Jurkat, Clone E6-1 (cell line): ENCODE results near the gene AOX1.
"Not testable (repeated sequence)": the region's sequence is repeated elsewhere in the genome, so short reads cannot be mapped to it uniquely, and the experiment has no call there.

ENCODE experiments used
- DNase-seq: peaks from one replicate; pipeline ENCODE4 v3.0.0-alpha.2; 2011; ENCODE audit warnings: low read depth, low spot score
- H3K4me3 ChIP-seq: 2 replicates; pipeline ENCODE4 v1.5.1; 2011; ENCODE audit warnings: mild to moderate bottlenecking, low read length, control low read depth, moderate library complexity

The AOX1 gene

DNA sequence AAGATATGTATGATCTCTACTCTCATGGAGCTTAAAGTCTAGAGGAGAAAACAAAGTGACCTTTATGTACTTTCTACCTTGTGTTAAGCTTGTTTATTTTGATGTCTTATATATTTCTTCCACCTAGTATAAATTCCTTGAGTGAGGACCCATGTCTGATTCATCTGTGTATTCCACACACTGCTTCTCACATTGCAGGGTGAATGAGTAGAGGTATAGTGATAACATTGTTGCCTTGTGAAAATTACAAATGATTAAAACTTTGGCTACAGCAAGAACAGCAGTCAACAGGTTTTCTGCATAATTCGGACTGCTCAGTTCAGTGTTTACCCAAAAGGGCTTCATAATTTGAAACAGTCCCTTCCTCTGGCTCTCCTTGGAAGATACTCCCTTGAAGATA lies 36.3 kb downstream of the AOX1 start:
- H3K4me3 ChIP-seq = no peak overlapping the region
- DNase-seq = no peak

DNA sequence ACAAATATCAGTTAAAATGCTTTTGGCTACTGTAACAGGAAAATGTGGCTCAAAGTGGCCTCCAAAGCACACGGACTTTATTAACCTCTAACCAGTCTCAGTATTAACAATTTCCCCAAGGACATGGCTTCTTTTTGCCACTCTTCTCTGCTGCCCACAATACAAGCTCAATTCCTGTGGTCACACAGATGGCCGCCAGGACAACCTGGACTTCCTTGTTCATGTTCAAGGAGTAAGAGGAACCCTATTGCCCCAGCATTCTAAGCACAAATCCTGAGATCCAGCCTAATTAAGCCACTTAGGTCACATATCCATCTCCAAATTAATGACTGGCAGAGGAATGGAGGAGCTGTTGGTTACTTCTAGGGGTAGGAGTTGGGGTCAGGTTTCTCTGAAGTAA lies 38.2 kb downstream of the AOX1 start:
- H3K4me3 ChIP-seq = no peak overlapping the region
- DNase-seq = no peak

DNA sequence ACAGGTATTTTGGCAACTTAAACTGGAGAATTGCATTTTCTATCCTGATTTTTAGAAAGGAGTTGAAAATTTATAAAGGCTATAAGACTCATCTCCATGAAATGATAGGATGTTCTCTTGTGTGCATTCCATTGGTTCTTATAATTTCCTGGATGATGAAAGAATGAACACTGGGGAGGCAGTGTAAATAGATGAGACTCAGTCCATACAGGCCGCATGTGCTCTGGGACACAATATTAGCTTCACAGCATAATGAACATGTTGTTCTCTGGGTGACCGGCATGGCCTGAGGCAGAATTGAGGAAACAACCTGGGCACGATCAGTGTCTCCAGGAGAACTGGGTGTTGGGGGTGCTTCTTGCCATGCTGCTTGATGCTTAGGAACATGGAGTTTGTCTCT lies 38.8 kb downstream of the AOX1 start:
- no peak overlapping the region for H3K4me3 ChIP-seq
- no peak for DNase-seq

DNA sequence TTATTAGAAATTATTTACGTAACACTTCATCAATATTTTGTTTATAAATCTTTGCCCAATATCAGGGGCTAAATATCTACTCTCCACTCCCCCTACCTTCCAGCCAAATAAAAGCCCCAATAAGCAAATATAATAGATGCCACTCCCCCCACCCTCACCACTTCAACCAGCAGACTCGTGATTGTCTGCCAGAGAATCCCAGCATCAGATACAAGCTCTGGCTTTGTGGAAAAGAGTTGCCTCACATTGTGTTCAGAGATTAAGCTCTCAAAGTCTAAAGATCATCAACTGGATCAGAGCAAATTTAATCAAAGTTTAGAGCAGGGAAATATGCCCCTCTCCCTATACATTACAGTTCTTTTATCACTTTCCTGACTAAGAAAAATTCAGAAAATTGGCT lies 39.5 kb downstream of the AOX1 start:
- H3K4me3 ChIP-seq = no peak overlapping the region
- DNase-seq = no peak

DNA sequence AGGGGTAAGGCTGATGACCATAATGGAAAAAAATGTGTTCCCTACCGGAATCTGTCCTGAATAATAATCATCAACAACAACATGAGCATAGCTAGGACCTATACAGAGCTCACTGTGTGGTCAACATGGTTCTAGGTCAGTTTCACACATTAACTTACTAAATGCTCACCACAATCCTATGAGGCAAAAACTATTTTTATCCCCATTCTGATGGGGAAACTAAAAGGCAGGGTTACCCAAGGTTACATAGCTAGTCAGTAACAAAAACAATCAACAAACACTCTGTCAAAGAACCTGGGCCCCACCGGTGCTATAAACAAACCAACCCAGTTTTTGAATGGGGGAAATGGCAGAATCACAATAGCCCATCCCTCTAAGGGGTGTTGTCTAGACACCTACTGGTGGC lies 40.1 kb downstream of the AOX1 start:
- H3K4me3 ChIP-seq = no peak overlapping the region
- no peak for DNase-seq

DNA sequence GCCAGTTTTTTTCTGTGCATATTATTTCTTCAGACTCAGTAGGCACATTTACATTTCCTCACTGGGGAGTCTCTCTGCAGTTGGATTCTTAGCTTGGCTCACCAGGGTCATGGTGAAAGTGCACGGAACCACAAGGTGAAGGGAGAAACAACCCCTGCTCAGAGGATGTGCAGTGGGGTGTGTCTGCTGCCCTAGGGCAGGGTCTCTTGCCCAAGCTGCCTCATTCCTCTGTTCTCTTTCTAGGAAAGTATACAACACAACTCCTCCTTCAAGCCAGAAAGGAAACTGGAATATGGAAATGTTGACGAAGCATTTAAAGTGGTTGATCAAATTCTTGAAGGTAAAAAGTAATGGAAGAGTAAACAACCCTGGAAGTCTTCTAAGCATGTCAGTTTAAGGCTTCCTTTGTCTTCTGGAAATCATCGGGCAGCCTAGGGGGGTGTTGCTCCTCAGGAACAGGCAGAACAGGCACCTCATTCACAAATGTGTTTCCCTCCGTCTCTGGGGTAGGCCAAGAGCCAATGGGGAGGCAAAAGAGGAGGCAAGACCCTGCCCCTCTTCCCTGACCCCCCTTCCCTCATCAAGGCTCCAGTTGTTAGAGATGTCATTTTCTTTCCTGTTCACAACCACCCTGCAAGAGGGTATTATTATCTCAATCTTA lies 41.4 kb downstream of the AOX1 start:
- no peak for DNase-seq
- H3K4me3 ChIP-seq = no peak overlapping the region

DNA sequence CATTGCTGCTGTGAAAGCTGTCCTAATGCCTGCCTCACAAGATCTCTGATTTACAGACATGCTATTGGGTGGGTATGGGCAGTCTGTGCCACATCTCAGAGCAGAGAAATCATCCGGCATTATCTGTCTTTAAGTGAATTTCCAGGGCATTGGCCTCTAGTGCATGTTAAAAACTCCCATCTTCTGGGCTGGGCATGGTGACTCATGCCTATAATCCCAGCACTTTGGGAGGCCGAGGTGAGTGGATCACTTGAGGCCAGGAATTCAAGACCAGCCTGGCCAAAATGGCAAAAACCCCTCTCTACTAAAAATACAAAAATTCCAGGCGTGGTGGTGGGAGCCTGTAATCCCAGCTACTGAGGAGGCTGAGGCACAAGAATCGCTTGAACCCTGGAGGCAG lies 42.6 kb downstream of the AOX1 start:
- DNase-seq, H3K4me3 ChIP-seq: not testable (repeated sequence)

DNA sequence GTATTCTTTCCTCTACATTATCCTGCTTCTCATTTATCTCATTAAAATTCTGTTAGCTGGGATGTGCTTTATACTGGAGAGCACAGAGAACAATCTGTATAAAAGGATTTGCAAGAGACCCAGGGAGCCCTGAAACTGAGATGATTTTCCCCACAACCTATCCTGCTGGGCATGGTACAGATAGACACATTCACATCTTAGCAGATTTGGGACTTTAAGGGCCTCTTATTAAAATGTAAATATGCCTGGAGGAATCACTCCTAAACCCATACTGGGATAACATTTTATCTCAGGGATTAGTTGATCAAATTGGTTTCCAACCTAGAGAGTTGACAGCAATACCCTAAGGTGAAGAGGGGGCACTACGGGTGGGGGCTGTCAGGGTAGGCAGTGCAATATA lies 45.5 kb downstream of the AOX1 start:
- no peak overlapping the region for H3K4me3 ChIP-seq
- DNase-seq = no peak

DNA sequence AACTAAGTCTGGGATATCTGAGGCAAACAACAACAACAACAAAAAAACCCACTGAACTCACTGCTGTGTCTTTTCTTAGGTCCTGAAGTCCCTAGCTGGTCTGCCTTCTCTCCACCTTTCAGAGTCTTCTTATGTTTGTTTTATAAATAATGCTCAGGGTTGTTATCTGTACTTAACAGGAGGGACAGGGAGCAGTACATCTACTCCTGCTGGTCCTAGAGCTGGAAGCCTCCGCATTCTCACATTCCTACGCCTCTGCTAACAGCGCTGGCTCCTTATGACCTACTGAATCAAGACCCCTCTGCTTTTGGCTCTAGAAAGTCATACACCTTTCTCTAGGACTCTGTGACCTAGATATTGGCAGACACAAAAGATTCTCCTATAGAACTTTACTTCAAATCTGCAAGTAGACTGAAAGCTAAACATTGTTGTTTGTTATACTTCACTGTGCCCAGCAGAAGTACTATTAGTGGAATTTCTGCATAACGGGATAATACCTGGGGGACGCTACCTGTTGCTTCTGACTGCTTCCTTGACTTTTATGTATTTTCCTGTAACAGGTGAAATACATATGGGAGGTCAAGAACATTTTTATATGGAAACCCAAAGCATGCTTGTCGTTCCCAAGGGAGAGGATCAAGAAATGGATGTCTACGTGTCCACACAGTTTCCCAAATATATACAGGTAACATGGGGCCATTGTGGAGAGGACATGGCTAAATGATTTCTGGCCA lies 48.6 kb downstream of the AOX1 start:
- no peak overlapping the region for H3K4me3 ChIP-seq

DNA sequence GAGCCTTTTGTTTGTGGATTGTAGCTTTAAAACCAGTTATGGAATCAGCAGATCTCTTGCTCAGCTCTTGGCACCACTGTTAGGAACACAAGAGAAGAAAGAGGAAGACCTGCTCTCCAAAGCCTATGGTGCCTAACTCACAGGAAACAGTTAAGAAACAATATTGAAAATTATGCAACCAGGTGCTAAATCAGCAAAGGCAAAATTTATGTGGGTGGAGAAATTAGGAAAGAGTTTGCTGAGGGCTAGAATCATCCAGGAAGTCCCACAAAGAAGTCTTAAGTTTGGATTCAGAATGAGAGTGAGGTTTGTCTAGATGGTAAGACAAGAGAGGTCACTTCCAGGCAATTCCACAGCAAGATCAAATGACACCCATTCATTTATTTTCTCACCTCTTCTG lies 49.4 kb downstream of the AOX1 start:
- DNase-seq = no peak
- no peak overlapping the region for H3K4me3 ChIP-seq

More for the DNA sequence above, 48.6 kb downstream of the AOX1 start:
- no peak for DNase-seq

DNA sequence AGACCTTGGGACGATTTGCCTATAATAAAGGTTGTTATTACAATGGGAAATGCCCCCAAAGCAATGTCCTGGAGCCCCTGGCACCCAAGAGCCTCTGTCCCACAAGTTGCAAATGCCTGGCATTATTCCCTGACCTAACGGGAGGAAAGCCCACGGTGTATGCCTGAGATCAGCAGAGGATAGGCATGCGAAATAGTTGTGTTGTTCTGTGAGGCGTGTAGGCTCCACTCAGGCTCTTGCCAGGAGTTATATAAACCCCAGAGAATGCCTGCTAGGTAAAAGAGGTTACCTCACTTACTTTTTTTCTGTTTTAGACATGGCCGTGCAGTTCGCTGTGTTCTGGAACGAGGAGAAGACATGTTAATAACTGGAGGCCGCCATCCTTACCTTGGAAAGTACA lies 52.1 kb downstream of the AOX1 start:
- no peak for DNase-seq
- H3K4me3 ChIP-seq = no peak overlapping the region

DNA sequence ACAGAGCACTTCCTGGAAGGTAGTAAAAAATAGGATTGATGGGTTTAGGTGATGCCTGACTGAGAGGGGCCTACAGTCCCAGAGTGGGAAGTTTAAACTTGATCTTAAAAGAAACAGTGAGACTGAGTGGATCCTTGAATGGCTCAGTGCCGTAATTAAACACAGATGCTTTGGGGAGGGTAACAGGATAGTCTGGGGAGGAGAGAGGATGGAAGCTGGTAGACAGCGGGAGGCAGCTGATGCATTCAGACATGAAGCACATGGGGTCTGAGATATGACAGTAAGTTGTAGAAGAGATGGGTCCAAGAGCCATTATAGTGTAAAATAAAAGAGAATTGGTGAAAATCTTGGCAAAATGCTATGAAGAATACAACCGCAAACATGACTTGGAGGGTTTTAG lies 54.4 kb downstream of the AOX1 start:
- H3K4me3 ChIP-seq = no peak overlapping the region
- DNase-seq = no peak

DNA sequence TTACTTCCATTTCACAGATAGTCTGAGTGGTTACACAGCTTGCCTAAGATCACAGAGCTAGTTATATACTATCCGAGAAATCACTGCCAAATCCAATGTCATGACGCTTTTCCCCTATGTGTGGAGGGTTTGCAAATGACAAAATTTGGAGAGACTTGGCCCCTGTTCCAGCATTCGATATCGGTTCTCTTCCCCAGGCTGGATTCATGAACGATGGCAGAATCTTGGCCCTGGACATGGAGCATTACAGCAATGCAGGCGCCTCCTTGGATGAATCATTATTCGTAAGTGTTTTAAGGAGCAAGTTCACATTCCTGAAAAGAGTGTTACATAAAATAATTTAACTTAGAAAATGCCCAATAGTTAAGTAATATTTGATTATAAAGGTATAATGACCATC lies 55.1 kb downstream of the AOX1 start:
- no peak for DNase-seq
- no peak overlapping the region for H3K4me3 ChIP-seq

DNA sequence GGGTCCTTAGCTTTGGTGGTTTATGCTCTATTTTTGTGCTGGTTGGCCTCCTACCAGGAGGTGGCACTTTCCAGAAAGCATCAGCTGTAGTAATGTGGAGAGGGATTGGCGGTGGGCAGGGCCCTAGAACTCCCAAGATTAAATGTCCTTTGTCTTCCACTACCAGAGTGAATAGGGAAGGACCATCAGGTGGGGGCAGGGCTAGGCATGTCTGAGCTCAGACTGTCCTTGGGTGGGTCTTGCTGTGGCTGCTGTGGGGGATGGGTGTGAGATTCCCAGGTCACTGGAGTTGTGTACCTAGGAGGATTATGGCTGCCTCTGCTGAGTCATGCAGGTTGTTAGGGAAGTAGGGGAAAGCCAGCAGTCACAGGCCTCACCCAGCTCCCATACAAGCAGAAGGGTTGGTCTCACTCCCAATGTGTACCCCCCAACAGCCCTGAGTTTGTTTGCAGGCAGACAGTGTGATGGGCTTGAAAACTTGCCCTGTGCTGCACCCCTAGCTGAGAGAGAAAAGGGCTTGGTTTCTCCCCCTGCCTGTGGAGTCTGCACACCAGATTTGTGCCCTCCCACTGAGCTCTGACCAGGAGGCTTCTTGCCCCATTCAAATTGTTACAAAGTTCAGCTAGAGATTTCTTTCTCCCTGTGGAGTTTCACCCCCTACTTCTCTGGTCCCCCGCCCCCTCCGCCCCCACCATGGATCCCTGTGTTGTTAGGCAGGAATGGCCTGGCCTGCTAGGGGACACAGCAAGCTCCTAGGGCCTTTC lies 62.9 kb downstream of the AOX1 start:
- H3K4me3 ChIP-seq, DNase-seq: not testable (repeated sequence)

DNA sequence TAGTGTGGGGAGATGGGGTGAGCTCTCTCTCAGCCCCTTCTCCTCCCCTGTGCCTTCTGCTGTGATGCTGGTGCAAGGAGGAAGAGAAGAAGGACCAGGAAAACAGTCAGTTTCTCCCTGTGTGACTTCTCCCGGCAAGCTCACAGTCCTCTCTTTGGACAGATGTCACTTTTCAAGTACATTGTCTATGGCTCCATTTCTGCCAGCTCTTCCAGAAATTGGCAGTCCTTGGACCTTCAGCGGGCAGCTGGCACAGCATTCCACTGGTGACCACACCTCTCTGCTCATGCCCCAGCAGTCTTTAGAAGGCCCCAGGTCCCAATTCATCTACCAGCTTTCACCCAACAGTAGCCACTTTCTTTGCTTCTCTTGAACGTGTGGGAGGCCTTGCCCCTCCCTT lies 63.9 kb downstream of the AOX1 start:
- no peak for DNase-seq
- H3K4me3 ChIP-seq = no peak overlapping the region

DNA sequence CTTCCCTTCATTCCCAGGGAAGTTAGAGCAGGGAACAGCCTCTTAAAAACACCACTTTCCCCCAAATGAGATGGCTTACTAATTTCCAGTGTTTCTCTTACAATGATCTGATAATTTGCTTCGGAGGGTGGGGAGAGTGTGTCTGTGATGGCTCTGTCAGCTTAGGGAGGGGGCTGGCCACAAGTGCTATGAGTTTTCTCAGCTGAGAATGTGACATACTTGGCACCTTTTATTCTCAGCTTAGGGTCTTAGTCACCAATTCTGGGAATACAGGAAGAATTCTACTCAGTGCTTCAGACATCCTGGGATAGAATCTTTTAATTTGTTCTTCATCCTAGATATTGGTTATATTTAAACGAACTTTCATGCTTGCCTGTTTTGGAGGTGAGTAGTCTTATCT lies 64.4 kb downstream of the AOX1 start:
- DNase-seq = no peak
- H3K4me3 ChIP-seq = no peak overlapping the region

DNA sequence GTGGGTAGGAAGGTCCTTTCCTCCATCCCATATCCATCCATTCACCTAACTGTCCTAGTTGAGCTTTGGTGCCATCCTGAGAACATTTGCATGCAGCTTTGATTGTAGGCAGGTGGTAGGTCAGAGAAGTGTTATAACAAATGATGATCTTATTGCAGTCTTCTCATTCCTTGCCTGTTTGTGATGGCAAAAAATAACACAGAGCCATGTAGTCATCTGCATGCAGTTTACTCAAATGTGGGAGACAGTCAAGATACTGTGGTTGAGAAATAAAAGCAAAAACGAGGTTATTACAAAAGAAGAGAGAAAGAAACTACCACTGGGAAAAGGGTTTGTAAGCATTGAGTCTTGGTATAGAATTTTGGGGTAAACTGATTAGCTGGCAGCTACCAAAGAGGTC lies 66.3 kb downstream of the AOX1 start:
- no peak overlapping the region for H3K4me3 ChIP-seq
- DNase-seq = no peak

DNA sequence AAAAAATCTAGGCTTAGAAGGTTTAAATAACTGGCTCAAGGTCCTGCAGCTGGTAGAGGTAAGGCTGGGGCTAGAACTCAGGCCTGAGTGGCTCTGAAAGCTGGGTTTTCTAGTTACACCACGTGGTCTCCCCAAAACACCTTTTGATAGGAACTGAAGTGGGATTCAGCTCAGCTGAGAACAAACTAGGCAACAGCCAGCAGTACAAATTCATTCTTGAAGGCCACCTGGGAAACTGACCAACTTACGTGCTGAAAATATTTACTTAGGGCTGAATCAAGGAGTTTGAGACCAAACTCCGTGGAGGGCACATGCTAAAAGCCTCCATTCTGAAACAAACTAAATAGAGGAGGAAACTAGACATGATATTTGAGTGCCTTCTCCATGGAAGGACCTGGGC lies 67.2 kb downstream of the AOX1 start:
- H3K4me3 ChIP-seq = no peak overlapping the region
- DNase-seq = no peak

DNA sequence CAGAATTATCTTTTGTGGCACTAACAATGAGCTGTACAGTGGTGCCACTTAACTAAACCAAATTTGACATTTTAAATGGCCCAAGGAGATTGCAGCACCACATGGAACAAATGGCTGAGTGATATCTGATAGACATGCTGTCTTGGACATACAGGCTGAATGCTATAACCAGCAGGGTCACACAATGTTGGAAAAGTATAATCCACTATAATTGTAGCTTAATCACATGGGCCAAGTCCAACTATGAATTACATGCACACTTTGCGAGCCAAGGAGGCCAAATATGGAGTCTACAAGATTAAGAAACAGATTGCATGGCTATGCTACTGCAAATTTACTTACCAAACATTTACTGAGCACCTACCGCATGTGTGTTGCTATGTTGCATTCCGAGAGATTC lies 69.0 kb downstream of the AOX1 start:
- H3K4me3 ChIP-seq = no peak overlapping the region
- DNase-seq = no peak

DNA sequence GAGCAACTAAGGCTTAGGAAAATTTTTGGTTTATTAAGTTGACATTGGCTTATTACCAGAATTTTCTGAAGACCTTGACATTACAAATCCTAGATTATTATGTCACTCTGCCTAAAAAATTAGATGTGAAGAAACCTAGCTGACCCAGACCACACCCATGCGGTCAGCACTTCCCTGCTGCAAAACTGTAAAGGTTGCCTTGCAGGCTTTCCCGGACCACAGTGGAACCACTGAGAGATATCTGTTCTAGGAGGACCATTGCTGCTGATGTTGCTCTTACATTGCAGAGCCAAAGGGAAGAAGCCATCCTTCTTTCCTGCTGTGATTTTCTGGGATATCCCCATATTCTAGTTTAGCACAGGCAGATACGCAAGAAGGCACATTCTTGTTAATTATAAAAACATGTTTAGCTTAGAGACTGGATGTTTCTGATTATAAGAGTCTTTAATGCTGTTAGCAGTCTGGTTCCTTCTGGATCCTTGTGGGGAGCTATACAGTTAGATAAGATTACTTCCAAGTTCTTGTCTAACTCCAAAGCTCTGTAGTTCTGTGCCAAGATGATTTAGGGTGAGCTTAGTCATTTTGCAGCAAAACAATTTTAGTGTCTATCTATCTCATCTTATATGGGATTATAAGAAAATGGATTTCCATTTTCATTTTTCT lies 70.2 kb downstream of the AOX1 start:
- DNase-seq = no peak
- H3K4me3 ChIP-seq = no peak overlapping the region
